Measurements from ENCODE around the gene GPBAR1.

- TF ChIP-seq CTCF (IDR thresholded peaks at IDR 0.05), result no peak
- TF ChIP-seq EZH2 (IDR thresholded peaks at IDR 0.05; ENCODE audit: borderline replicate concordance, insufficient read depth, low read depth, low read length, poor library complexity, severe bottlenecking), result no peak
Observed at GRCh38 chr2:218310853-218311540, 50.2 kb downstream of the GPBAR1 start.
